ENCODE measurements around the gene KLKB1. TPM values are rescaled to one million over a fixed set of nuclear protein-coding genes. Genes with fewer than 3 reads are reported as not detected.

Gene KLKB1
- total RNA-seq, 1 experiment from 2014 or later, result not detected

- intact Hi-C loops (cut with micrococcal nuclease; ENCODE audit: unreplicated experiment), result no loop called here
- no peaks in the 10 kb centered on the region for H3K4me1 ChIP-seq (replicated peaks; ENCODE audit: insufficient read depth)
- no peaks in the 10 kb centered on the region for H4K20me1 ChIP-seq (ENCODE audit: insufficient read depth)
- no peaks in the 10 kb centered on the region for H3K79me2 ChIP-seq (ENCODE audit: low read depth)
- H3K4me2 ChIP-seq, result no peak overlapping the region
- no peaks in the 10 kb centered on the region for H3F3A ChIP-seq (ENCODE audit: insufficient read depth, low read depth)
- TF ChIP-seq CTCF (conservative IDR thresholded peaks at IDR 0.05) (no peak), EZH2 (IDR thresholded peaks at IDR 0.05; ENCODE audit: low read depth) (no peak)
- BruUV-seq (replicated peaks), result no TSS peak
- H2AFZ ChIP-seq, result no peak overlapping the region
- CTCF ChIA-PET, result no interaction called here
- H3K27ac ChIP-seq, result no peak overlapping the region
- H3K27me3 ChIP-seq (ENCODE audit: insufficient read depth, low read depth), result peaks cover 57% of the 10 kb centered on the region
- DNase-seq, result no peak
- H3K9me2 ChIP-seq (ENCODE audit: insufficient read depth), result no peaks in the 10 kb centered on the region
- H3K4me3 ChIP-seq, result no peak overlapping the region
- no peaks in the 10 kb centered on the region for H3K36me3 ChIP-seq (ENCODE audit: low read depth)
- POLR2A ChIA-PET (ENCODE audit: unreplicated experiment), result no interaction called here
- no peaks in the 10 kb centered on the region for H3K9me3 ChIP-seq (ENCODE audit: insufficient read depth, low read depth)
These were observed 59.3 kb downstream of the KLKB1 start for GRCh38 chr4:186286581-186286980.

- CTCF ChIA-PET, result no interaction called here
- Histone ChIP-seq H3K36me3 (ENCODE audit: low read depth) (no peaks in the 10 kb centered on the region), H3K27ac (no peak overlapping the region), H3K79me2 (ENCODE audit: low read depth) (no peaks in the 10 kb centered on the region), H3K4me3 (no peak overlapping the region), H3K4me1 (replicated peaks; ENCODE audit: insufficient read depth) (no peaks in the 10 kb centered on the region), H3K4me2 (no peak overlapping the region), H3F3A (ENCODE audit: insufficient read depth, low read depth) (no peaks in the 10 kb centered on the region), H2AFZ (no peak overlapping the region), H4K20me1 (ENCODE audit: insufficient read depth) (no peaks in the 10 kb centered on the region), H3K27me3 (ENCODE audit: insufficient read depth, low read depth) (peaks cover 33% of the 10 kb centered on the region), H3K9me3 (ENCODE audit: insufficient read depth, low read depth) (no peaks in the 10 kb centered on the region), H3K9me2 (ENCODE audit: insufficient read depth) (no peaks in the 10 kb centered on the region)
- TF ChIP-seq EZH2 (IDR thresholded peaks at IDR 0.05; ENCODE audit: low read depth) (no peak), CTCF (conservative IDR thresholded peaks at IDR 0.05) (no peak)
- no peak for DNase-seq
- POLR2A ChIA-PET (ENCODE audit: unreplicated experiment), result no interaction called here
- intact Hi-C loops (cut with micrococcal nuclease; ENCODE audit: unreplicated experiment), result no loop called here
- no TSS peak for BruUV-seq (replicated peaks)
These were observed 64.1 kb downstream of the KLKB1 start for GRCh38 chr4:186291256-186291890.

GRCh38 chr4:186294160-186294559 lies 66.9 kb downstream of the KLKB1 start:
- DNase-seq, result no peak
- peaks cover 22% of the 10 kb centered on the region for H3K27me3 ChIP-seq (ENCODE audit: insufficient read depth, low read depth)
- intact Hi-C loops (cut with micrococcal nuclease; ENCODE audit: unreplicated experiment), result no loop called here
- H3K4me2 ChIP-seq, result no peak overlapping the region
- POLR2A ChIA-PET (ENCODE audit: unreplicated experiment), result no interaction called here
- no peak overlapping the region for H3K4me3 ChIP-seq
- H3K9me3 ChIP-seq (ENCODE audit: insufficient read depth, low read depth), result no peaks in the 10 kb centered on the region
- no peak overlapping the region for H3K27ac ChIP-seq
- H3K79me2 ChIP-seq (ENCODE audit: low read depth), result no peaks in the 10 kb centered on the region
- TF ChIP-seq EZH2 (IDR thresholded peaks at IDR 0.05; ENCODE audit: low read depth) (no peak), CTCF (conservative IDR thresholded peaks at IDR 0.05) (no peak)
- no peaks in the 10 kb centered on the region for H3K36me3 ChIP-seq (ENCODE audit: low read depth)
- no peaks in the 10 kb centered on the region for H3K9me2 ChIP-seq (ENCODE audit: insufficient read depth)
- CTCF ChIA-PET, result no interaction called here
- H3F3A ChIP-seq (ENCODE audit: insufficient read depth, low read depth), result no peaks in the 10 kb centered on the region
- no peaks in the 10 kb centered on the region for H3K4me1 ChIP-seq (replicated peaks; ENCODE audit: insufficient read depth)
- no peaks in the 10 kb centered on the region for H4K20me1 ChIP-seq (ENCODE audit: insufficient read depth)
- BruUV-seq (replicated peaks), result no TSS peak
- H2AFZ ChIP-seq, result no peak overlapping the region

All from PC-9 (cell line).